ENCODE data around the gene PAPOLA.

Gene PAPOLA

GRCh38 chr14:96486705-96487104 lies 15.5 kb upstream of the PAPOLA start:
- Histone ChIP-seq H3K36me3 (ENCODE audit: low read depth) (no peaks in the 10 kb centered on the region), H3K27ac (ENCODE audit: poor library complexity, severe bottlenecking) (no peak overlapping the region), H3K9me3 (ENCODE audit: severe bottlenecking) (no peaks in the 10 kb centered on the region), H3K4me1 (ENCODE audit: insufficient read depth, poor library complexity, severe bottlenecking) (no peaks in the 10 kb centered on the region), H3K27me3 (ENCODE audit: insufficient read depth, poor library complexity, severe bottlenecking) (no peaks in the 10 kb centered on the region), H3K4me3 (ENCODE audit: severe bottlenecking) (no peak overlapping the region)
- no peak for DNase-seq (ENCODE audit: low spot score)
- ATAC-seq (ENCODE audit: low read depth) = no peak
- TF ChIP-seq, protein P1, sequence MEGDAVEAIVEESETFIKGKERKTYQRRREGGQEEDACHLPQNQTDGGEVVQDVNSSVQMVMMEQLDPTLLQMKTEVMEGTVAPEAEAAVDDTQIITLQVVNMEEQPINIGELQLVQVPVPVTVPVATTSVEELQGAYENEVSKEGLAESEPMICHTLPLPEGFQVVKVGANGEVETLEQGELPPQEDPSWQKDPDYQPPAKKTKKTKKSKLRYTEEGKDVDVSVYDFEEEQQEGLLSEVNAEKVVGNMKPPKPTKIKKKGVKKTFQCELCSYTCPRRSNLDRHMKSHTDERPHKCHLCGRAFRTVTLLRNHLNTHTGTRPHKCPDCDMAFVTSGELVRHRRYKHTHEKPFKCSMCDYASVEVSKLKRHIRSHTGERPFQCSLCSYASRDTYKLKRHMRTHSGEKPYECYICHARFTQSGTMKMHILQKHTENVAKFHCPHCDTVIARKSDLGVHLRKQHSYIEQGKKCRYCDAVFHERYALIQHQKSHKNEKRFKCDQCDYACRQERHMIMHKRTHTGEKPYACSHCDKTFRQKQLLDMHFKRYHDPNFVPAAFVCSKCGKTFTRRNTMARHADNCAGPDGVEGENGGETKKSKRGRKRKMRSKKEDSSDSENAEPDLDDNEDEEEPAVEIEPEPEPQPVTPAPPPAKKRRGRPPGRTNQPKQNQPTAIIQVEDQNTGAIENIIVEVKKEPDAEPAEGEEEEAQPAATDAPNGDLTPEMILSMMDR (IDR thresholded peaks at IDR 0.05; ENCODE audit: poor library complexity, severe bottlenecking) = no peak

DNA sequence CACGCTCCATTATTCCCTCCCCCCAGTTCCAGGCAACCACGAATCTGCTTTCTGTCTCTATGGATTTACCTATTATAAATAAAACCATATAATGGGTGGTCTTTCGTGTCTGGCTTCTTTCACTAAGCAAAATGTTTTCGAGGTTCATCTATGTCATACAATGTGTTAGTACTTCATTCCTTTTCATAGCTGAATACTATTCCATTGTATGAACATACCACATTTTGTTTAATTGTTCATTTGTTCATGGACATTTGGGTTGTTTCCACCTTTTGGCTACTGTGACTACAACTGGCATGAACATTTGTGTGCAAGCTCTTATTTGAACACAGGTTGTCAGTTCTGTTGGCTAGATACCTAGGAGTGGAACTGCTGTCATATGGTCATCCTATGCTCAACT lies 12.9 kb upstream of the PAPOLA start:
- TF ChIP-seq, protein P1 (IDR thresholded peaks at IDR 0.05; ENCODE audit: poor library complexity, severe bottlenecking) = no peak
- no peak for ATAC-seq (ENCODE audit: low read depth)

DNA sequence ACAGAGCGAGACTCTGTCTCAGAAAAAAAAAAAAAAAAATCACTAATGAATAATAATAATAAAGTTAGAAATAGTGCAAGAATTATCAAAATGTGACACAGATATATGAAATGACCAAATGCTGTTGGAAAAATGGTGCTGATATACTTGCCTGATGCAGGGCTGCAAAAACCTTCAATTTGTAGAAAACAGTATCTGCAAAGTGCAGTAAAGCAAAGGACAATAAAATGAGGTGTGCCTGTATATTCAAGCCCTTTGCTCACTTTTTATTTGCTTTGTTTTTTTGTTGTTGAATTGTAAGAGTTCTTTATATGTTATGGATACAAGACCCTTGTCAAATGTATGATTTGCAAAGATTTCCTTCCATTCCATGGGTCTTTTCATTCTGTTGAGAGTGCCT lies 9.0 kb upstream of the PAPOLA start:
- Histone ChIP-seq H3K36me3 (ENCODE audit: low read depth) (no peaks in the 10 kb centered on the region), H3K27ac (ENCODE audit: poor library complexity, severe bottlenecking) (no peak overlapping the region), H3K4me1 (ENCODE audit: insufficient read depth, poor library complexity, severe bottlenecking) (no peaks in the 10 kb centered on the region), H3K9me3 (ENCODE audit: severe bottlenecking) (no peaks in the 10 kb centered on the region), H3K27me3 (ENCODE audit: insufficient read depth, poor library complexity, severe bottlenecking) (no peaks in the 10 kb centered on the region), H3K4me3 (ENCODE audit: severe bottlenecking) (no peak overlapping the region)
- DNase-seq (ENCODE audit: low spot score) = no peak
- ATAC-seq (ENCODE audit: low read depth) = no peak
- TF ChIP-seq, protein P1 (IDR thresholded peaks at IDR 0.05; ENCODE audit: poor library complexity, severe bottlenecking) = no peak

More for the DNA sequence above, 12.9 kb upstream of the PAPOLA start:
- Histone ChIP-seq H3K9me3 (ENCODE audit: severe bottlenecking) (no peaks in the 10 kb centered on the region), H3K27ac (ENCODE audit: poor library complexity, severe bottlenecking) (no peak overlapping the region), H3K4me3 (ENCODE audit: severe bottlenecking) (no peak overlapping the region), H3K36me3 (ENCODE audit: low read depth) (no peaks in the 10 kb centered on the region), H3K27me3 (ENCODE audit: insufficient read depth, poor library complexity, severe bottlenecking) (no peaks in the 10 kb centered on the region), H3K4me1 (ENCODE audit: insufficient read depth, poor library complexity, severe bottlenecking) (no peaks in the 10 kb centered on the region)
- DNase-seq (ENCODE audit: low spot score) = no peak

DNA sequence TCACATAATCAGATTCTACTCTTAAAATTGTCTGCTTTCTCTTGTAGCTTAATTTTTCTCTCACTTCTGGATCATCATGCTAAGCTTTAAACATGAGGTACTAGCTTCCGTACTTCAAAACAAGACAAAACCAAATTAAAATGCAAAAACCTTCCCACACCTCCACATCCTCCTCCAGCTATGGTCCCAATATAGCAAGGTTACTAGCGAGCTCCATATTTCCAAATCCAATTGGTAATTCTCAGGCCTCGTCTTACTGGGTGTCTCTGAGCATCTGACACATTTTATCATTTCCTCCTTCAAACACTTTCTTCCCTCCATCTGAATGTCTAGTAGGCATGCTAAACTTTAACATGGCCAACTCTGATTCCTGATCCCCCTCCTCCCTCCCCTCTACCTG lies 7.9 kb upstream of the PAPOLA start:
- DNase-seq (ENCODE audit: low spot score) = no peak

DNA sequence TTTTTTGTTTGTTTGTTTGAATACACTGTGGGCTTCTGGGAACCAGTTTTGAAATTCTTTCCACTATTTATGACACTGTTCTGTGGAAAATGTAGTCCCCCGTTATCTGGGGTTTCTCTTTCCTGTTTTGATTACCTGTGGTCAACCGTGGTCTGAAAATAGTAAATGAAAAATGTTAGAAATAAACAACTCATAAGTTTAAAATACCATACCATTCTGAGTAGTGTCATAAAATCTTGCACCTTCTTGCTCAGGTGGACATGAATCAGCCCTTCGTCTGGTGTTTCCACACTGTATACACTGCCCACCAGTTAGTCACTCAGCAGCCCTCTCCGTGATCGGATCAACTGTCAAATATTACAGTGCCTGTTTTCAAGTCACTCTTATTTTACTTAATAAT lies 5.1 kb upstream of the PAPOLA start:
- TF ChIP-seq, protein P1 (IDR thresholded peaks at IDR 0.05; ENCODE audit: poor library complexity, severe bottlenecking) = no peak
- ATAC-seq (ENCODE audit: low read depth) = peak; percentile 69

More for the DNA sequence above, 7.9 kb upstream of the PAPOLA start:
- H3K27me3 ChIP-seq (ENCODE audit: insufficient read depth, poor library complexity, severe bottlenecking) = no peaks in the 10 kb centered on the region
- H3K27ac ChIP-seq (ENCODE audit: poor library complexity, severe bottlenecking) = no peak overlapping the region
- ATAC-seq (ENCODE audit: low read depth) = no peak
- H3K4me3 ChIP-seq (ENCODE audit: severe bottlenecking) = no peak overlapping the region
- H3K9me3 ChIP-seq (ENCODE audit: severe bottlenecking) = no peaks in the 10 kb centered on the region
- no peaks in the 10 kb centered on the region for H3K36me3 ChIP-seq (ENCODE audit: low read depth)
- TF ChIP-seq, protein P1 (IDR thresholded peaks at IDR 0.05; ENCODE audit: poor library complexity, severe bottlenecking) = no peak
- H3K4me1 ChIP-seq (ENCODE audit: insufficient read depth, poor library complexity, severe bottlenecking) = no peaks in the 10 kb centered on the region

More for the DNA sequence above, 5.1 kb upstream of the PAPOLA start:
- H3K36me3 ChIP-seq (ENCODE audit: low read depth) = no peaks in the 10 kb centered on the region
- H3K4me1 ChIP-seq (ENCODE audit: insufficient read depth, poor library complexity, severe bottlenecking) = peaks cover 4% of the 10 kb centered on the region
- H3K9me3 ChIP-seq (ENCODE audit: severe bottlenecking) = no peaks in the 10 kb centered on the region
- H3K4me3 ChIP-seq (ENCODE audit: severe bottlenecking) = no peak overlapping the region
- H3K27ac ChIP-seq (ENCODE audit: poor library complexity, severe bottlenecking) = no peak overlapping the region
- no peaks in the 10 kb centered on the region for H3K27me3 ChIP-seq (ENCODE audit: insufficient read depth, poor library complexity, severe bottlenecking)
- no peak for DNase-seq (ENCODE audit: low spot score)

All from RWPE2 (cell line).